ENCODE measurements around the gene ZBTB7A.

DNA sequence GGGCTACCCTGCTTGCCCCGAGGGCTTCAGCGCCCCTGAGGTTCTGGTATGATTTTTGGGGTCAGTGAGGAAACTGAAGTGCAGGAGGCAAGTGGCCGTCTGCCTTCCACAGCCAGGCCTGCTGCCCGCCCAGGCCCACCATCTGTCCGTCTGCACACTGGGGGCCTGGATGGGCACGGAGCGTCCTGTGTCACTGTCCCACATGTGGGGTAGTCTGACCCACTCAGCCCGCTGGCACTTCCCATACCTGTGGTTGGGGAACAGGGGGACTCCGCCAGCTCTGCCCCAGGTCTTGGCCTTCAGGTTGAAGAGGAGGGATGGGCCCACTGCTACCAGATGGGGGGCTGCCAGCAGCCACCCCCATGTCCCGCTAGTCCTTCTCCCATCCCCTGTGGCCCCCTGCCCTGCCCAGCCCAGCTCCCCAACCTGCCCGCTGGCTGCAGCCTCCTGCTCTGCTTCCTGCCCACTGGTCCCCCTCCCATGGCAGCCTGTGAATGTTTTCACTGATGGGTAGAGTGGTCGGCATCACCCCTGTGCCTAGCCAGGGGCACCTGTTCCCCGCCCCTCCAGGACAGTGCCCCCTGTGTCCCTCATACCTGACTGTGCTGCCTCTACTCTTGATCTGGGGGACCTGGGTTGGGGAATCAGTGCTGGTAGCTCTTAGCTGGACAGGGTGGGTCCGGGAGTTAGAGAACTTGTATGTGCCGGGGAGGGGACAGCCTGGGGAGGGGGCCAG lies 49.6 kb downstream of the ZBTB7A start:
- TF ChIP-seq, protein P1, sequence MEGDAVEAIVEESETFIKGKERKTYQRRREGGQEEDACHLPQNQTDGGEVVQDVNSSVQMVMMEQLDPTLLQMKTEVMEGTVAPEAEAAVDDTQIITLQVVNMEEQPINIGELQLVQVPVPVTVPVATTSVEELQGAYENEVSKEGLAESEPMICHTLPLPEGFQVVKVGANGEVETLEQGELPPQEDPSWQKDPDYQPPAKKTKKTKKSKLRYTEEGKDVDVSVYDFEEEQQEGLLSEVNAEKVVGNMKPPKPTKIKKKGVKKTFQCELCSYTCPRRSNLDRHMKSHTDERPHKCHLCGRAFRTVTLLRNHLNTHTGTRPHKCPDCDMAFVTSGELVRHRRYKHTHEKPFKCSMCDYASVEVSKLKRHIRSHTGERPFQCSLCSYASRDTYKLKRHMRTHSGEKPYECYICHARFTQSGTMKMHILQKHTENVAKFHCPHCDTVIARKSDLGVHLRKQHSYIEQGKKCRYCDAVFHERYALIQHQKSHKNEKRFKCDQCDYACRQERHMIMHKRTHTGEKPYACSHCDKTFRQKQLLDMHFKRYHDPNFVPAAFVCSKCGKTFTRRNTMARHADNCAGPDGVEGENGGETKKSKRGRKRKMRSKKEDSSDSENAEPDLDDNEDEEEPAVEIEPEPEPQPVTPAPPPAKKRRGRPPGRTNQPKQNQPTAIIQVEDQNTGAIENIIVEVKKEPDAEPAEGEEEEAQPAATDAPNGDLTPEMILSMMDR (IDR thresholded peaks at IDR 0.05) = no peak
- no peak for TF ChIP-seq POLR2A (IDR thresholded peaks at IDR 0.05)

Data from right lobe of liver (tissue), 4 donors.